CD1c-positive myeloid dendritic cell (primary cell): Measurements from ENCODE around the gene CCDC91.

Experiments
- DNase-seq: peaks from one replicate; pipeline ENCODE4 v3.0.0-alpha.2; 2016; ENCODE audit errors: extremely low spot score

The CCDC91 gene

GRCh38 chr12:28582672-28583376 lies 392.6 kb downstream of the CCDC91 start:
- DNase-seq: no peak

DNA sequence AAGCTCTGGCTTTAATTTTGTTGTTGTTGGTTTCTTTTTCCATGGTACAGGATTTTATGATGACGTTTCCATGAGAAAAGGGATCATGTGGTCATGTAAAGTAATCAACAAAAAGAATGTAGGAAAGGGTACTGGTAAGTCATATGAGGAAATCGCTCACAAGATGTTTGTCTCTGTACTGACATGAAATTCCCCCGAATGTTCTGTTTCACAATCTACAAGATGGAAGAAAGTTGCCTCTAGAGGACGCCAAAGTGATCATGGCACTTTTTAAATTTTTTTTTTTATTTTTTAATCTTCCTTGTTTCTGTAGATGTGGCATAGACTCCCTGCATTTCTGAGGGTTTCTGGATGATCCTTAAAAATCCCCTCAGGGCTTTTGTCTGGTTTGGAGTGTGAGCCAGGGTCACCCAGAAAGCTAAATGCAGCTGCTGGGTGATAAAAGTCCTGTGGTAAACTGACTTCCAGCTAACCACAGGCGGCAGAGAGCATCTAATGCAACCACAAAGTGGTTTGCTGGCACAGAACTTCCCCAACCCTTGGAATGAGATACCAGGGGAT lies 393.5 kb downstream of the CCDC91 start:
- DNase-seq: peak; percentile 34

DNA sequence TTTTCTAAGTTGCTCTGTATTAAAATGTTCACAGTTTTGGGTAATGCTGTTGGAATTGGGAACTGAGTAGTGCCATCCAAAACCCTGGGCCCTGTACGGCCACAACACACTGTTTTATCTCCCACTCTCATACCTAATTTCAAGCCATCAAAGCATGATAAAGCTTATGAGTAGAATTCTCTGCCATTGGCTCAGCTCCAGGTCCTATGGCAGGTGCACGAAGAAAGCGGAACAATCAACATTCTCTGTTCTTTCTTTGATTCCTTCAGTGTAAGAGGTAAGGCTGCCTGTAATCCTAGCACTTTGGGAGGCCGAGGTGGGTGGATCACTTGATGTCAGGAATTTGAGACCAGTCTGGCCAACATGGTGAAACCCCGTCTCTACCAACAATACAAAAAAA lies 394.9 kb downstream of the CCDC91 start:
- DNase-seq: no peak

DNA sequence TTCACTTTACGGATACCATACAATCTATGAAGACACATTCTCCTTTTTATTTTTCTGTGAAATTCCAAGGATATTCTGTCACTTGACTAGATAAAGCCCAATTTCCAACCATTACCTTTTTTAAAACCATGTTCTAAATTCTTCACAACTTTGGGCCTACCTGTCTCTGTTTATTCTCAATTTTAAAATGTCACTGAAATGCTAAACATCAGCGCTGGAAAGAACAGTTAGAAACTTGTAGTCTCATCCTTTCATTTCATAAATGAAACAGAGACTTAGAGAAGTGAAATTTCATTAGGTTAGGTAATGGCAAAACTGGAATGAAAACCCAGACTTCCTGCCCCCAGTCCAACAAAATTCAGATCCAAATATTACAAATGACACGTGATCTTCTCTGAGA lies 396.2 kb downstream of the CCDC91 start:
- DNase-seq: no peak

- no peak for DNase-seq
Measured at GRCh38 chr12:28591831-28592230, 401.6 kb downstream of the CCDC91 start.
